Measurements from ENCODE around the gene TTLL4.

TTLL4 gene

DNA sequence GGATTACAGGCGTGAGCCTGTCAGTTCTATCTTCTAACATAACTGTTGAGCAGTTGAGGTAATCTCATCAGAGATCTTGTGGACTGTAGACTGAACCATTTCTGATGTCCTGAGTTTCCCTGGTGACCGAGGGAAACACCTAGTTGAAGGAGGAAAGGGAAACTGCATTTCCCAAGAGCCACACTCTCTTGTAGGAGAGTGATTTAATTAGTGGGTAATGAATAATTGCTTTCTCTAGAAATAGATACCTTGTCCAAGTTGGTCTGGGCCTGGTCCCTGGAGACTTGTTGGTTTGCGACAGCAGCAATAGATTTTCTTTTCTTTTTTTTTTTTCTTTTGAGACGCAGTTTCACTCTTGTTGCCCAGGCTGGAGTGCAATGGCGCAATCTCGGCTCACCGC is 7.4 kb downstream of the TTLL4 start:
- no peak for DNase-seq

DNA sequence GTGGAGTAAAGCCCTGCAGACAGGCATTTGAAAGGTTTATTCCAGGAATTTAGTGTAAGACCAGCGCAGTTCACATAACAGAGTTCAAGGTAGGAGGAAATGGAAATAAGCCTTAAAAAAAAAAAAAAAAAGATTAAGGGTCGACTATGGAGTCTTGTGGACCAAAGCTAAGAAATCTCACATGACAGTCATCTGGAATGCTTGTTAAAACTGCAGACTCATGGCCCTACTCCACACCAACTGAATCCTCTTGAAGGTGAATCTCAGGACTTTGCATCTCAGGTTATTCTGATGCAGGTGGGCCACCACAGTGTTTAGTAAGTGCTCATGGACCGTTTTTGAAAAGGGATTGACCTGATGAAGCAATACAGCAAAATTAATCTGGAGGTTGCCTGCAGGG is 8.8 kb downstream of the TTLL4 start:
- no peak for DNase-seq

DNA sequence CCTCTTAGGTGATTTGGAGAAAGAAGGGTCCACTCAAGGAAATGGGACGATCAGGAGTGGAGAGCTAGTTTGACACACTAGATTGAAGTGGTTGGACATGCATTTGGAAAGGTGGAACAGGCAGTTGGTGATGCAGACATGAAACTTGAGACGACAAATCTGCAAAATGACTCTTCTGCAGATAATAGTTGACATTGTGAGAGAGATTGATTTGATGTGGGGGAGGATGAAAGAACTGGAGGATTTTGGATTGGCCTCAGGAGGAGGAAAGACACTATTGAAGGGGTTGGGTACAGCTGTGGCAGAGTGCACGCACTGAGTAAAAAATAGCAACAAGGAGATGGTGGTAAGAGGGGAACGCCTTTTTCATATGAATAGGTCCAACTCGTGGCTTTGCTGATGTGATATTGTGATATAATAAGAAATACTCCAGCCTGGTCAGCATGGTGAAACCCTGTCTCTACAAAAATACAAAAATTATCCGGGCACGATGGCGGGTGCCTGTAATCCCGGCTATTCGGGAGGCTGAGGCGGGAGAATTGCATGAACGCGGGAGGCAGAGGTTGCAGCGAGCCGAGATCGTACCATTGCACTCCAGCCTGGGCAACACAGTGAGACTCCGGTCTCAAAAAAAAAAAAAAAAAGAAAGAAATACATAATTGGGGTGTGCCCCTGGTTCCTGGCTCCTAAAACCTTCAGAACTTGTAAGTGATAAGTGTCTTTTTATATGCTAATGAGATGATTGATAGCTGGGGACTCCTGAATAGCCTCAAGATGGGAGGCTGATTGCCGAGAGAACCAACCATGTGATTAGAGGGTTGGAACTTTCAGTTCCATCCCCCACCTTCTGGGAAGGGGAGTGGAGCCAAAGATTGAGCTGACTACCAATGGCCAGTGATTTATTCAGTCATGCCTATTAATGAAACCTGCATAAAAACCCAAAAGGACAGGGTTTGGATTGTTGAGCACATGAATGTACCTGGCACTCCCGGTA is 9.7 kb downstream of the TTLL4 start:
- no peak for DNase-seq

- no peak for DNase-seq
Observed at GRCh38 chr2:218721488-218721887, 10.9 kb downstream of the TTLL4 start.

DNA sequence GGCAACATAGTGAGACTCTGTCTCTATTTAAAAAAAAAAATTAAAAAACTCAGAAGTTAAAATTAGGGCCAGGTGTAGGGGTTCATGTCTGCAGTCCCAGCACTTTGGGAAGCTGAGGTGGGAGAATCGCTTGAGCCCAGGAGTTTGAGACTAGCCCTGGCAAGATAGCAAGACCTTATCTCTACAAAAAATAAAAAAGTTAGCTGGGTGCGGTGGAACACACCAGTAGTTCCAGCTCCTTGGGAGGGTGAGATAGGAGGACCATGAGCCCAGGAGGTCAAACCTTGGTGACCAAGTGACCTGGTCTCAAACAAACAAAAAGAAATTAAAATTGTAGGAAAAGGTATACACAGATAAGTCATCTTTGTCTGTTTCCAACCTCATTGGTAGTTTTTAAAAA is 11.3 kb downstream of the TTLL4 start:
- no peak for DNase-seq

DNA sequence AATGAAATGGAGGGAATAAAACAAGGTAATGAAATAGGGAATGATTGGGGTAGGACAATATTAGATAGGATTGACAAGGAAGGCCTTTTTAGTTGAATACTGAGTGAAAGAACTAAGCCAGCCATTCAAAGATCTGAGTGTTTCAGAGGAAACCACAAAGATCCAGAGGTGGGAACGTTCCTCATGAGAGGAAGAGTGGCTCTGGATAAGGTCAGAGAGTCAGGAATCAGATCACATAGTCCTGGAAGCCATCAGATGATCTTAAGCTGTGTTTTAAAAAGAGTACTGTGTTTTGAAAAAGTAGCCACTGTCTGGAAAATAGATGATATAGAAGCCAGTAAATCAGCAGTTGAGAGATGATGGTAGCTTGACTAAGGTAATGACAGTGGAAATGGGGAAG is 11.8 kb downstream of the TTLL4 start:
- DNase-seq, result no peak

- no peak for DNase-seq
Observed at GRCh38 chr2:218722876-218723785, 12.5 kb downstream of the TTLL4 start.

GRCh38 chr2:218726004-218726574 is 15.5 kb downstream of the TTLL4 start:
- no peak for DNase-seq

- DNase-seq, result no peak
Observed at GRCh38 chr2:218727502-218728165, 17.0 kb downstream of the TTLL4 start.

DNA sequence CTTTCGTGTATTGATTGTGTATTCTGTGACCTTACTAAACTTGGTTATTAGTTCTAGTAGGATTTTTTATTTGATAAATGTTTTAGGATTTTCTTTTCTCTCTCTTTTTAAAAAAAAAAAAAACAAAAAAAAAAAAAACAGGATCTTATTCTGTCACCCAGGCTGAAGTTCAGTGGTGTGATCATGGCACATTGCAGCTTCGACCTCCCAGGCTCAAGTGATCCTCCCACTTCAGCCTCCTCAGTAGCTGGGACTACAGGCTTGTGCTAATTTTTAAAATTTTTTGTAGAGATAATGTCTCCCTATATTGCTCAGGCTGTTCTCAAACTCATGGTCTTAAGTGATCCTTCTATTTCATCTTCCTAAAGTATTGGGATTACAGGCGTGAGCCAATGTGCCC is 19.0 kb downstream of the TTLL4 start:
- no peak for DNase-seq

GRCh38 chr2:218732052-218732760 is 21.6 kb downstream of the TTLL4 start:
- no peak for DNase-seq

DNA sequence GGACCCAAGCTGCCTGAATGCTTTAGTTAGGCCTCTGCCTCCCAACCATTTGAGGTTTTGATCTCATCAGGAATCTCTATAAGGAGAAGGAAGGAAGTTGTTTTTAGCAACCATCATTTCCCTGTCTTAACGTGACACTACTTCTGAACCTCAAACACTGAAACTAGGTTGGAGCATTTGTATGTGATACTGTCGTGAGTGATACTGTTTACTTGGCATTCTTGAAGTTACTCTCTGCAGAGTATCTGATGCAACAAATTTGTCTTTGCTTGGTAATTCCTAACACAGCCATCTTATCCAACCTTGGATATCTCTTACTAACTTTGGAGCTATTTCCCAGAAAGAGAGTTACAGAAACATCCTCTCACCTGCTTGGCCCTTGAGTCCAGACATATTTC is 22.1 kb downstream of the TTLL4 start:
- no peak for DNase-seq

- no peak for DNase-seq
Observed at GRCh38 chr2:218733171-218734021, 22.8 kb downstream of the TTLL4 start.

DNA sequence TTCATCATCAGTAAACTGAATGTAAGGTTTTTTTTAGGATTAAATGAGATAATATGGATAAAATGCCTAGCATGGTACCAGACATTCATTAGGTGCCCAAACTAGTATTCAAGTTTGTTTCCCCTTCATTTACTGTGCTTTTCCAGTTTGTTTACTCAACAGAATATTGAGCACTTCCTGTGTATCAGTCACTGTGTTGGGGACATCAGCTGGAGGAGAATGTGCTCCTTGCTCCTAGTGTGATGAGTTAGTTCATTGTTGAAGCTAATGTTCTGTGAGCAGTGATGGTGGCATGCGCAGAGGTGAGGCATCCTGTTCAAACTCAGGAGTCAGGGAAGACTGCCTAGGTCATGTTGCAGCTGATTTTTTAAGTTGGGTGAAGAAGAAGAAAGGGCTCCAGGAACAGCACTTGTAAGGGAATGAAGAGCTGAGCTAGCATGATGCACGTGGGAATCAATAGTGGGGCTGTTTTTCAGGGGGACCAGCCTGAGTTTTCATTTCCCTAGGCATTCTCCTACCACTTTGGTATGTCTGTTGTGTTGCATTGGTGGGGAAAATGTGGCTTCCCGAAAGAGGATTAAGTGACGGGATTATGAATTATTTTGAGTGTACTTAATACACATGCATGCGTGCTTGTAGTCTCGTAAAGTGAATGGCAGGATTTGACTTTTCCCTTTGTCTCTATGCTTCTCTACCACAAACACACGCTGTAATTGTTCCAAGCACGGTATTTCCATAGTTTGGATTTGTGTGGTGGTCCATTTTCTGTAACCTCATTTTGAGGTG is 23.7 kb downstream of the TTLL4 start:
- no peak for DNase-seq

DNA sequence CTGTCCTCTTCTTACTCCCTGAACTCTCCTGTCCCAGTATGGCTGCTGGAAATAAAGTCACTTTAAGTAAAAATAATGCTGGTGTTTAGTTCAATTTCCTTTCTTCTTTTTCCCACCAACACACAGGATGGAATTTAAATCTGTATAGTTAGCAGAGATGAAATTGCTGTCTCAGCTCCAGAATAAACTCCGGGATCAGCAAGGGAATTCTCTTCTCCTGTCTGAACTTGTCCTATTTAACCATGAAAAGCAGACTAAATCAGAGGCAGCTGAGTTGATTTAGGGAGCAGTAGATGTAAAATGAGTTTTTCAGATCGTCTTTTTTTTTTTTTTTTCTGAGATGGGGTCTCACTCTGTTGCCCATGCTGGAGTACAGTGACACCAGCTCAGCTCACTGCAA is 25.9 kb downstream of the TTLL4 start:
- DNase-seq, result no peak

DNA sequence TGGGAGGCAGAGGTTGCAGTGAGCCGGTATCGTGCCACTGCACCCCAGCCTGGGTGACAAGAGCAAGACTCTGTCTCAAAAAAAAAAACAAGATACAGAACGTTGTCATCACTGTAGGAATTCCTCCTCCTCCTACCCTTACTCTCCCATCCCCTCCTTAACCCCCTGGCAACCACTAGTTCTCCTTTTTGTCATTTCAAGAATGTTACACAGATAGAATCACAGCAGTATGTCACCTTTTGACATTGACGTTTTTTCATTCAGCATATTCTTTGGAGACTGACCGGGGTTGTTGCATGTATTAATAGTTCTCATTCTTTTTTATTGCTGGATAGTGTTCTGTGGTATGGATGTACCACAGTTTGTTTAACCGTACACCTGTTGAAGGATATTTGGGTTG is 32.4 kb downstream of the TTLL4 start:
- no peak for DNase-seq

DNA sequence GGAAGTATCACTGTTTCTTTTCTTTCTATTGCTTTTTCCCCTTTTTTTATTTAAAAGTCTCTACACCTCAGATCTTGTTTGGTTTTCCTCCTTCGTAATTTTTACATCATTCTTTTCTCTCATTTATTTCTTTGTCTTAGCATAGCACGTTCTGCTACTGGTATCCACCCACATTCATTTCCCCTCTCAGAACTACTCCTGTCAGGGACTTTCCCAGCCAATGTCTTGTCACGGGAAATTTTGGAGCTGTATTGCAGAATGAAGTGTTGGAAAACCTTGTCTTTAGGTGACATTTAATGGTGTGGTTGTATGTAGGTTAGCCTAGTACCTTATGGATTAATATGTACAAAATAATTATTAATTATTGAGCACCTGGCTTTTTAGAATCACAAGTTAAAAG is 34.0 kb downstream of the TTLL4 start:
- no peak for DNase-seq

GRCh38 chr2:218745160-218745558 is 34.5 kb downstream of the TTLL4 start:
- no peak for DNase-seq

- DNase-seq, result no peak
Observed at GRCh38 chr2:218745559-218746469, 35.2 kb downstream of the TTLL4 start.

Data from activated CD4-positive, alpha-beta T cell treated with anti-CD3 and anti-CD28 coated beads, Interleukin-2, amount 50 U/mL, for 4 hours (primary cell).